ENCODE results near the gene RCAN1. TPM values are rescaled to one million over a fixed set of nuclear protein-coding genes. Genes with fewer than 3 reads are reported as not detected.
A peak's percentile ranks its signal among the peaks of the same experiment; 100 is the strongest.

Gene RCAN1
- total RNA-seq, 1 donor from 2014 or later = 17.7 TPM

DNA sequence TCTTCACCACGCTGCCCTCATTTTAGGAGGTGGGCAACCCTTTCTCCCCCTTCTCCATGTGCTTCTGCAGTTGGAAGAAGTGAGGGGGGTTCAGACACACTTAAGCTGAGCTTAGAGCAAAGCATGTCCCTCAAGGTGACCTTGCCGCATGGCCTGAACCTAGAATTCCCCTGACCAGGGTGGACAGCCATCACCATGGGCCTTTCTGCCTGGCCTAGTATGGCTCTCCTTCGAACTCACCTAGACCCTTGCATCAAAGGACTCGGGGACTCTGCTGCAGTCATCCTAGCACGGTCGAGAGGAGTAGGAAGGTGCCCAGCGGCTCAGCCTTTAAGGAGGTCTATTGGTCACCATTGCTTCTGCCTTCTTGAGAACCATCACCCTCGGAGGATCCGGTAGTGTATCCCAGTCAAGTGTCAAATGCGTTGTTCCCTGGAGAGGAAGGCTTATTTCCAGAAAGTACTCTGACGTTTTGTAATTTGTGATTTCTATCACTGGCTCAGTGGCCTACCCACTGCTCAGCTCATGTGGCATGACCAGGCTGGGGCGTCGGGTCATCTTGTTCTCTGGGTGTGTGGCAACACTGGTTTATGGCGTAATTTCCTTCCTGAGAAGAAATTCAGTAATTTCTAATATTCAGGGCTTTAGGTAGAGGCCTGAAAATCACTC, 103.0 kb downstream of the RCAN1 start, which contains the start of gene KCNE1:
TSS of gene KCNE1 (minus strand) at position 424 of the 669 bp plus-strand sequence. CDS start 62,576 bp downstream, outside the sequence.
- TF ChIP-seq, protein P1, sequence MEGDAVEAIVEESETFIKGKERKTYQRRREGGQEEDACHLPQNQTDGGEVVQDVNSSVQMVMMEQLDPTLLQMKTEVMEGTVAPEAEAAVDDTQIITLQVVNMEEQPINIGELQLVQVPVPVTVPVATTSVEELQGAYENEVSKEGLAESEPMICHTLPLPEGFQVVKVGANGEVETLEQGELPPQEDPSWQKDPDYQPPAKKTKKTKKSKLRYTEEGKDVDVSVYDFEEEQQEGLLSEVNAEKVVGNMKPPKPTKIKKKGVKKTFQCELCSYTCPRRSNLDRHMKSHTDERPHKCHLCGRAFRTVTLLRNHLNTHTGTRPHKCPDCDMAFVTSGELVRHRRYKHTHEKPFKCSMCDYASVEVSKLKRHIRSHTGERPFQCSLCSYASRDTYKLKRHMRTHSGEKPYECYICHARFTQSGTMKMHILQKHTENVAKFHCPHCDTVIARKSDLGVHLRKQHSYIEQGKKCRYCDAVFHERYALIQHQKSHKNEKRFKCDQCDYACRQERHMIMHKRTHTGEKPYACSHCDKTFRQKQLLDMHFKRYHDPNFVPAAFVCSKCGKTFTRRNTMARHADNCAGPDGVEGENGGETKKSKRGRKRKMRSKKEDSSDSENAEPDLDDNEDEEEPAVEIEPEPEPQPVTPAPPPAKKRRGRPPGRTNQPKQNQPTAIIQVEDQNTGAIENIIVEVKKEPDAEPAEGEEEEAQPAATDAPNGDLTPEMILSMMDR (IDR thresholded peaks at IDR 0.05; ENCODE audit: partially characterized antibody, unreplicated experiment) = no peak
- no peak within 1 kb of the TSS for H3K27ac Mint-ChIP-seq (ENCODE audit: unreplicated experiment)
- DNase-seq = no peak
- H3K4me1 Mint-ChIP-seq (ENCODE audit: low read depth, unreplicated experiment) = no peaks in the 10 kb centered on the region
- no peak within 1 kb of the TSS for H3K4me3 Mint-ChIP-seq (ENCODE audit: unreplicated experiment)
- H3K27me3 Mint-ChIP-seq (ENCODE audit: unreplicated experiment) = peaks cover 4% of the 10 kb centered on the region
- H3K9me3 Mint-ChIP-seq (ENCODE audit: unreplicated experiment) = no peaks in the 10 kb centered on the region
- H3K36me3 Mint-ChIP-seq (ENCODE audit: unreplicated experiment) = no peaks in the 10 kb centered on the region

DNA sequence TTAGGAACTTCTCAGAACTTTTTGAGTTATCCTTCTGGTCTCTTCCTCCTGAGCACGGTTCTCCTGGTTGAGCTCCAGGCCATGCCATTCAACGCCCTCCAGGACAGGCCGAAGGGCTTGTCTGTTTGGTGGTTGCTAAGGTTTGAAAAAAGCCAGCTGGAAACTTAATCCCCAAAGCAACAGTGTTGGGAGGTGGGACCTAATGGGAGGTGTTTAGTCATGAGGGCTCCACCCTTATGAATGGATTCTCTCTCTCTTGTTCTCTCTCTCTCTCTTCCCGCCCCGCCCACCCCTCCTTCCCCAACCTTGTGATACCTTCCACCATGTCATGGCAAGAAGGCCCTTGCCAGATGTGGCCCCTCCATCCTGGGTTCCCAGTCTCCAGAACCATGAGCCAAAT, 103.7 kb downstream of the RCAN1 start:
- Mint-ChIP-seq H3K27ac (ENCODE audit: unreplicated experiment) (no peak overlapping the region), H3K36me3 (ENCODE audit: unreplicated experiment) (no peaks in the 10 kb centered on the region), H3K4me1 (ENCODE audit: low read depth, unreplicated experiment) (no peaks in the 10 kb centered on the region), H3K9me3 (ENCODE audit: unreplicated experiment) (no peaks in the 10 kb centered on the region), H3K4me3 (ENCODE audit: unreplicated experiment) (no peak overlapping the region), H3K27me3 (ENCODE audit: unreplicated experiment) (peaks cover 4% of the 10 kb centered on the region)
- TF ChIP-seq, protein P1 (IDR thresholded peaks at IDR 0.05; ENCODE audit: partially characterized antibody, unreplicated experiment) = no peak
- no peak for DNase-seq

- peak; percentile 56 for DNase-seq
- Mint-ChIP-seq H3K27me3 (ENCODE audit: unreplicated experiment) (peaks cover 6% of the 10 kb centered on the region), H3K4me1 (ENCODE audit: low read depth, unreplicated experiment) (no peaks in the 10 kb centered on the region), H3K27ac (ENCODE audit: unreplicated experiment) (no peak overlapping the region), H3K9me3 (ENCODE audit: unreplicated experiment) (no peaks in the 10 kb centered on the region), H3K36me3 (ENCODE audit: unreplicated experiment) (no peaks in the 10 kb centered on the region), H3K4me3 (ENCODE audit: unreplicated experiment) (no peak overlapping the region)
- TF ChIP-seq, protein P1 (IDR thresholded peaks at IDR 0.05; ENCODE audit: partially characterized antibody, unreplicated experiment) = no peak
Measured at GRCh38 chr21:34510148-34511142, 104.5 kb downstream of the RCAN1 start.

DNA sequence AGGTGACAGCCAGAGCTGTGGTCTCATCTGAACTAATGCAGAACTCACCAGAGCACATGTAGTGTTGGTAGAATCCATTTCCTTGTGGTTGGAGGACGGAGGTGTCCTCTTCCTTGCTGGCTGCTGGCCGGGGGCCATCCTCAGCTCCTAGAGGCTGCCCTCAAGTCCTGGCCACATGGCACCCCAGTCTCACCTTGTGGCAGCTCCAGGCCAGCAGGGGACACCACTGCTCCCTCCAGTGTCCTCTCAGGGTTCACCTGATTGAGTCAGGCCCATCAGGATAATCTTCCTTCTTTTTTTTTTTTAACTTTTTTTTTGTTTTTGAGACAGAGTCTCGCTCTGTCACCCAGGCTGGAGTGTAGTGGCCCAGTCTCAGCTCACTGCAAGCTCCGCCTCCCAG, 105.8 kb downstream of the RCAN1 start:
- peaks cover 6% of the 10 kb centered on the region for H3K27me3 Mint-ChIP-seq (ENCODE audit: unreplicated experiment)
- no peaks in the 10 kb centered on the region for H3K36me3 Mint-ChIP-seq (ENCODE audit: unreplicated experiment)
- no peaks in the 10 kb centered on the region for H3K4me1 Mint-ChIP-seq (ENCODE audit: low read depth, unreplicated experiment)
- TF ChIP-seq, protein P1 (IDR thresholded peaks at IDR 0.05; ENCODE audit: partially characterized antibody, unreplicated experiment) = no peak
- no peak overlapping the region for H3K4me3 Mint-ChIP-seq (ENCODE audit: unreplicated experiment)
- DNase-seq = no peak
- no peak overlapping the region for H3K27ac Mint-ChIP-seq (ENCODE audit: unreplicated experiment)
- no peaks in the 10 kb centered on the region for H3K9me3 Mint-ChIP-seq (ENCODE audit: unreplicated experiment)

Data from glutamatergic neuron (in vitro differentiated cells).